ENCODE data around the gene PCSK2.

DNA sequence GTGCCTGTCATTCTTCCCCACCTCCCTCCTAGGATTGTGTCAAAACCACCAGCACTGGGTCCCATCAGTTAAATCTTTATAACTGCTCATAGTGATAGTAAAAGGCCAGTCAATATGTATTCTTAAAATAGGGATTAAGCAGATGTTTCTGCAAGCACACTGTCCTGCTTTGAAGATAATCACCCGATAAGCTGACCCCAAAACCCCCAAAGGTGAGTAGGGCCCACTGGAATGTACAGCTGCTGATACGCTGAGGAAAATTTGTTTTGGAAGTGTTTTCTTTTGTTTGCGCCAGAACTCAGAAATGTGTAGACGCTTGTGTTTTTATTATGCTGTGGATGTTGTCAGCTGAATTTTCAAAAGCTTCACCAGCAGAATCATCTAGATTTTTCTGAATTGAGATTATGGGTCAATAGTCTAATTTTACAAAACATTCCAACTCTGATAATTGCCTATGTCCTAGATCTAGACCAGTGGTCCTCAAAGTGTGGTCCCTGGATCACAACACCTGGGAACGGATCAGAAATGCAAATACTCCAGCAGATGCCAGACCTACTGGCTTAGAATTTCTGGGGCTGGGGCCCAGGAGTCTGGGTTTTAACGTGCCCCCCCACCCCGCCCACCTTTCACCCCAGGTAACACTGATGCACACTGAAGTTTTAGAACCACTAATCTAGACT, 292.9 kb downstream of the PCSK2 start:
- no peak for TF ChIP-seq POLR2AphosphoS5 (IDR thresholded peaks at IDR 0.05; ENCODE audit: low read depth, low read length)
- no peak for TF ChIP-seq POLR2A (IDR thresholded peaks at IDR 0.05; ENCODE audit: low read depth, low read length)
- no peak for TF ChIP-seq TAF1 (IDR thresholded peaks at IDR 0.05; ENCODE audit: low read depth, low read length)
- no peak for TF ChIP-seq POU2F2 (IDR thresholded peaks at IDR 0.05; ENCODE audit: low read depth, low read length)

All from GM12891 (cell line).